Activated naive CD8-positive, alpha-beta T cell treated with anti-CD3 and anti-CD28 coated beads, Interleukin-2, amount 50 U/mL, for 24 hours (primary cell): ENCODE results near the gene METRNL.
"Not testable (repeated sequence)": the region's sequence is repeated elsewhere in the genome, so short reads cannot be mapped to it uniquely, and the experiment has no call there.

Experiments used
- ATAC-seq: fragments of 150-1000 bp; cut with Tn5 transposase; one replicate; pipeline ENCODE4 v1.10.0; 2021
- DNase-seq: peaks from one replicate; pipeline ENCODE4 v3.0.0; 2021
- H3K27ac Mint-ChIP-seq: one replicate; pipeline ENCODE4 v1.8.0; 2021; ENCODE audit warnings: mild to moderate bottlenecking, mixed read lengths
- H3K27me3 Mint-ChIP-seq: one replicate; pipeline ENCODE4 v1.8.0; 2021; ENCODE audit warnings: mixed read lengths
- H3K36me3 Mint-ChIP-seq: one replicate; pipeline ENCODE4 v1.8.0; 2021; ENCODE audit warnings: low read depth, mixed read lengths
- H3K4me1 Mint-ChIP-seq: one replicate; pipeline ENCODE4 v1.8.0; 2021; ENCODE audit warnings: mixed read lengths
- H3K4me3 Mint-ChIP-seq: one replicate; pipeline ENCODE4 v1.8.0; 2021; ENCODE audit warnings: mild to moderate bottlenecking, moderate library complexity, mixed read lengths
- H3K9me3 Mint-ChIP-seq: one replicate; pipeline ENCODE4 v1.8.0; 2021; ENCODE audit warnings: mixed read lengths

METRNL gene

DNA sequence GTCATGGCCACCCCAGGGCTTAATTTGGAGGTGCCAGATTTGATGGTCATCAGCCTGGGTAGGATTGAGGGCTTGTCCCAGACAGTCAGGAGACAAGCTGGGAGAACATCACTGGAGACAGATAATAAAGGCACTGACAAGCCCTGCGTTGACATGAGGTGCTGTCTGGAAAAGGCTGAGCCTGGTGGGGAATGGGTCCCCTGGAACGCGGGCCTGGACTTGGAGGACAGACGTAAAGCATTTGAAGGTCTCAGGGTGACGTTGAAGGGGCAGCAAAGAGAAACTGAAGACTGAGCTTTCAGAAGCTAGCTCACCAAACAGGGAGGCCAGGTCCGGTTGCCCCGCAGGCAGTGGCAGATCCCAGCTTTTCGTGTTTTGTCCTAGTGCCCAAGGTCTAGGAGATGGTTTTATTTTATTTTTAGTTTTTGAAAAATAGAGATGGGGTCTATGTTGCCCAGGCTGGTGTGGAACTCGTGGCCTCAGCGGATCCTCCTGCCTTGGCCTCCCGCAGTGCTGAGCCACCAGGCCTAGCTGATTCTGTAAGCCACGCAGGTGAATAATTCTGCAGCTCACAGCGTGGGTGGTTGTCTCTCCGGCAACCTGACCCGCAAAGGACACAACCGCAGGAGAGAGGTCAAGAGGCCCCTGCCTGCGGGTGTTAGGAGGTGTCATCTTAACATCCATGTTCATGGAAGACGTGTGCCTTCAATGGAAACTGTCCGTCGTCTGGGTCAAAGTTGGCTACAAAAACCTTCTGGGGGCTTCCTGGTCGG is 37.6 kb downstream of the METRNL start:
- no peak overlapping the region for H3K27ac Mint-ChIP-seq
- H3K9me3 Mint-ChIP-seq, result no peaks in the 10 kb centered on the region

DNA sequence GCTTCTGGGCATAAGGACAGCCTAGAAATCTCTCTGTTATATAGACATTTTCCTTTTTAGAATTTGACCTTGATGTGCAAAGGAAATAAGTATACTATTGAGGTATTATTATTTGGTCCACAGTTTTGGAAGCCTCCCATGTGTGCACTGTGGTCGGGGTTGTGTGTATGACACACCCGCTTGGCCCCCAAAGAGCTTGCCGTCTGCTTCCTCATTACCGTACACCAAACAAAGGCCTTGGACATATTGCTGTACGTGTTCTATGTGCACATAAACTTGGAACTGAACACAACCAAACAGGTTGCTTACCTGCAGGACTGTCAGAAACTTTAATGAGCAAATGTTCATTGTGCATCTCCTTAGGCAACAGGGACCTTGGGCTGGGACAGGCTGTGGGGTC is 38.2 kb downstream of the METRNL start:
- ATAC-seq, result no peak
- H3K27ac Mint-ChIP-seq, result no peak overlapping the region

More for the DNA sequence above, 37.6 kb downstream of the METRNL start:
- Mint-ChIP-seq H3K4me3 (no peak overlapping the region), H3K4me1 (peaks cover 19% of the 10 kb centered on the region), H3K27me3 (peaks cover 19% of the 10 kb centered on the region), H3K36me3 (no peaks in the 10 kb centered on the region)
- DNase-seq (no peak), ATAC-seq (no peak)

DNA sequence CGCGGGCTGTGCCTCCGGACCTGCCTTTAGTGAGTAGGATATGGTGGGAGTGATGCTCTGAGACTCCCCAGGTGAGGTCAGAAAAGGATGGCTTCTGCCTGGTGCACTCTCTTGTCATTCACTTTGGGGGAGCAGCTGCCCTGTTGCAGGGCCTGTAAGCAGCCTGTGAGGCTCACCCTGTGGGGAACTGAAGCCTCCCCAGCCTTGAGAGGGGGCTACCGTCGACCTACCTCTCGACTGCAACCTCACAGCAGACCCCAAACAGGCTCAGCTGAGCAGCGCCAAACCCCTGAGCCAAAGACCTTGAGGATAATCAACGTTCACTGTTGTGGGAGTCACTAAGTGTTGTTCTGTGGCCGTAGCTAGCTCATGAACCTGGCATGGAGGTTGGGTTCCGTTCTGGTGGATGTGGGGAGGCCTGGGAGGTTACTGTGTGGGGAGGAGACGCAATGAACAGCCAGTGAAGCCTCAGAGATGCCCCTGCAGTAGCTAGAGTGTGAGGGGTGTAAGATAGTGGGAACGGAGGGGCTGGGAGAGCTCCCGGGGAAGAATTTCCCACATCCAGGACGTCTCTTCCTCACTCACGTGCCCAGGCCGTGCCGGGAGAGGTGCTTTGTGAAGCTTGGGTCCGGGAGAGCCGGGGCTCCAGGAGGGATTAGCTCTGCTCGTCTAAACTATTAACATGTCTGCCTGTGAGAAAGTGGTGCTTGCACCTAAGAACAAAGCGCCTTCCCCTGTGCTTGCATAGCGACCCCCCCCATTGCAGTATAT is 38.8 kb downstream of the METRNL start:
- H3K27me3 Mint-ChIP-seq, result peaks cover 30% of the 10 kb centered on the region
- no peak for DNase-seq
- no peak overlapping the region for H3K4me3 Mint-ChIP-seq
- no peaks in the 10 kb centered on the region for H3K9me3 Mint-ChIP-seq
- H3K36me3 Mint-ChIP-seq, result no peaks in the 10 kb centered on the region
- no peak for ATAC-seq
- peaks cover 19% of the 10 kb centered on the region for H3K4me1 Mint-ChIP-seq
- H3K27ac Mint-ChIP-seq, result no peak overlapping the region

More for the DNA sequence above, 38.2 kb downstream of the METRNL start:
- no peaks in the 10 kb centered on the region for H3K9me3 Mint-ChIP-seq
- no peak for DNase-seq
- H3K36me3 Mint-ChIP-seq, result no peaks in the 10 kb centered on the region
- peaks cover 19% of the 10 kb centered on the region for H3K4me1 Mint-ChIP-seq
- no peak overlapping the region for H3K4me3 Mint-ChIP-seq
- peaks cover 25% of the 10 kb centered on the region for H3K27me3 Mint-ChIP-seq

DNA sequence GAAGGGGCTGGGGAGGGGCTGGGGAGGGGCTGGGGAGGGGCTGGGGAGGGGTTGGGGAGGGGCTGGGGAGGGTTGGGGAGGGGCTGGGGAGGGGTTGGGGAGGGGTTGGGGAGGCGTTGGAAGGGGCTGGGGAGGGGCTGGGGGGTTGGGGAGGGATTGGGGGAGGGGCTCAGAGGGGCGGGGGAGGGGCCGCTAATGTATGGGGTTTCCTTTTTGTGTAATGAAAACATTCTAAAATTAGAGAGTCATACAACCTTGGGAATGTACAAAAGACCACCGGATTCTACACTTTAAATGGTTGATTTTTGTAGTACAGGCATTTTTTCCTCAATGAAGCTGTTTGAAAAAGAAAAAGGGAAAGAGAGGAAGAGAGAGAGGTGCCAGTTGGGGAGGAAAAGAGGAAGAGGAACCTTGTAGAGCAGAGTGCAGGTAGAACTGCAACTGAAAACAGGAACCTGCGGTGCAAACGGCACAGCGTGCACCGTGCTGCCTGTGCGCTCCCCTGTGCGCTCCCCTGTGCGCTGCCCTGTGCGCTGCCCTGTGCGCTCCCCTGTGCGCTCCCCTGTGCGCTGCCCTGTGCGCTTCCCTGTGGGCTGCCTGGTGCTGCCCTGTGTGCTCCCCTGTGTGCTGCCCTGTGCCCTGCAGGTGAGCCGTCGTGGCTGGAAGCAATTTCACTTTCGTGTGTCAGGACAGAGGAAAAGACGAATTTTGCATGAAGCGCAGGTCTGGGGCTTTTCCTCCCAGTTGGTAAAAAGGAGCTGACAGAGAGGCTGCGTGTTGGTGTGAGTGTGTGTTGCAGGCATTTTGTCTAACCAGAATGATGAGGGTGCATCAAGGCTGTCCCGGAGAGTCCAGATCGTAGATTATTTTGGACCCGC is 40.8 kb downstream of the METRNL start:
- Mint-ChIP-seq H3K9me3 (no peaks in the 10 kb centered on the region), H3K27ac (no peak overlapping the region), H3K4me1 (peaks cover 28% of the 10 kb centered on the region), H3K36me3 (no peaks in the 10 kb centered on the region), H3K4me3 (no peak overlapping the region), H3K27me3 (peaks cover 39% of the 10 kb centered on the region)
- DNase-seq, result peak; percentile 37
- ATAC-seq, result peak; percentile 70

- H3K27ac Mint-ChIP-seq, DNase-seq, ATAC-seq, H3K9me3 Mint-ChIP-seq, H3K36me3 Mint-ChIP-seq, H3K4me3 Mint-ChIP-seq: not testable (repeated sequence)
- H3K27me3 Mint-ChIP-seq, result peaks cover 50% of the 10 kb centered on the region
- peaks cover 41% of the 10 kb centered on the region for H3K4me1 Mint-ChIP-seq
Measured at GRCh38 chr17:83121473-83121872, 42.1 kb downstream of the METRNL start.

GRCh38 chr17:83121921-83122820 is 42.8 kb downstream of the METRNL start:
- ATAC-seq (no peak), DNase-seq (no peak)
- Mint-ChIP-seq H3K9me3 (no peaks in the 10 kb centered on the region), H3K27me3 (peaks cover 53% of the 10 kb centered on the region), H3K36me3 (no peaks in the 10 kb centered on the region), H3K4me1 (peaks cover 44% of the 10 kb centered on the region), H3K4me3 (no peak overlapping the region), H3K27ac (no peak overlapping the region)

DNA sequence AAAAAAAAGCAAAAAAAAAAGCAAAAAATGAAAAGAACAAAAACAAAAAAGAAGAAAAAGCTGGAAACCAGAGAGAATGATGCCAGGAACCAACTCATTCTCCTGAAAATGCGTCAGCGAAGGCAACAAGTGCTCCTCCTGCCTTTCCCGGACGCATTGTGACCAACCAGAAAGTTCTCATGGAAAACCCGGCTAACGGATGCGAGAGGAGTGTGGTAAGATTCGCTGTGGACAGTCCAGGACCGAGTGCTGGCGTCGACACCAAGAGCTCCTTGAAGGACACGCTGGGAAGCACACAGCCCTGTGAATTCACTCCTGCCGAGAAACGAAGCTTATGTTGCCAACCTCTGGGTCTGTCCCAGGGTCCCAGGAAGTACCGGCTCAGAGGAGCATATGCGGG is 43.4 kb downstream of the METRNL start:
- Mint-ChIP-seq H3K27ac (no peak overlapping the region), H3K27me3 (peaks cover 54% of the 10 kb centered on the region), H3K9me3 (no peaks in the 10 kb centered on the region), H3K4me3 (no peak overlapping the region), H3K4me1 (peaks cover 44% of the 10 kb centered on the region), H3K36me3 (no peaks in the 10 kb centered on the region)
- DNase-seq (no peak), ATAC-seq (no peak)

GRCh38 chr17:83123896-83124801 is 44.7 kb downstream of the METRNL start:
- peak overlapping the region; percentile 57 for H3K27ac Mint-ChIP-seq
- ATAC-seq, result no peak

GRCh38 chr17:83124871-83125514 is 45.6 kb downstream of the METRNL start:
- H3K9me3 Mint-ChIP-seq, result no peaks in the 10 kb centered on the region
- peak overlapping the region; percentile 54 for H3K27ac Mint-ChIP-seq
- no peak for ATAC-seq
- peaks cover 28% of the 10 kb centered on the region for H3K4me1 Mint-ChIP-seq
- H3K36me3 Mint-ChIP-seq, result no peaks in the 10 kb centered on the region
- peak overlapping the region; percentile 21 for H3K4me3 Mint-ChIP-seq
- DNase-seq, result no peak
- peaks cover 44% of the 10 kb centered on the region for H3K27me3 Mint-ChIP-seq

More at GRCh38 chr17:83123896-83124801, 44.7 kb downstream of the METRNL start:
- H3K9me3 Mint-ChIP-seq, result no peaks in the 10 kb centered on the region
- H3K27me3 Mint-ChIP-seq, result peaks cover 48% of the 10 kb centered on the region
- H3K4me3 Mint-ChIP-seq, result no peak overlapping the region
- peaks cover 34% of the 10 kb centered on the region for H3K4me1 Mint-ChIP-seq
- no peak for DNase-seq
- H3K36me3 Mint-ChIP-seq, result no peaks in the 10 kb centered on the region

DNA sequence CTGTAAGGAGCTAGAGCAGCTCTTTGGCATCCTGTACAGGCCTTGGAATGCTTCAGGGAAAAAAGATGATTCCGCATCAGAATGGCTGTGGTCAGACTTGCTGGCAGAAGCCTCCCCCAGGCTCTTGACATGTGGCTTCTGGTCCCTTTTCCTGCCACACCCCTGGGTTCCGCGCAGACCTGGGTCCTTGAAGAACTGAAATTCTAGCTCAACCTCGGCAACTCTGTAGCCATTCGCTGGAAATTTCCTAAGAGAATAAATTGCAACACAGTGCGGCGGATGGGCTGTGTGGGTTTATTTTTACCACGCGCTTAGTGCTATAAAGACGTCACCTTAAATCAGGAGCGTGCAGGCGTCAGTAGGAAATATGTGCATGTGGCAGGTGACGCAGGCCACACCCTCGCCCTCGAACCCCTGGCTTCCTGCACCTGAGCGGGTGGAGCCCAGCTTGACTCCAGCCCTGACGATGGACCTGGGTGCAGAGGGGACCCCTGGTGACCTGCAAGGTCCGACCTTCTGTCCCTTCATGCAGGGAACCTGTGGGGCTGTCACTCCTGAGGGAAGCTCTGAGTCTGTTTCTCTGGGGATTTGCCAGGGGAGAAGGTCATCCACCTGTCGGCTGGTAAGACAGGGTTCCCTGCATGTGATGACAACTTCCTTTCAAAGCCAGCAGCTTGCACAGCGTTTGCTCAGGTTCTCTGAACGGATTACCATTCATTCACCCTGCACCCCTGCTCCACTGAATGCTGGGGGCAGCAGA is 46.3 kb downstream of the METRNL start:
- no peaks in the 10 kb centered on the region for H3K36me3 Mint-ChIP-seq
- no peak for DNase-seq
- peaks cover 43% of the 10 kb centered on the region for H3K27me3 Mint-ChIP-seq
- peak overlapping the region; percentile 21 for H3K4me3 Mint-ChIP-seq
- ATAC-seq, result peak; percentile 69
- H3K9me3 Mint-ChIP-seq, result no peaks in the 10 kb centered on the region
- peaks cover 25% of the 10 kb centered on the region for H3K4me1 Mint-ChIP-seq
- peak overlapping the region; percentile 54 for H3K27ac Mint-ChIP-seq

- peaks cover 43% of the 10 kb centered on the region for H3K27me3 Mint-ChIP-seq
Measured at GRCh38 chr17:83126275-83126811, 46.9 kb downstream of the METRNL start.

More at GRCh38 chr17:83126275-83126811, 46.9 kb downstream of the METRNL start:
- DNase-seq, result no peak
- H3K27ac Mint-ChIP-seq, result no peak overlapping the region
- H3K36me3 Mint-ChIP-seq, result no peaks in the 10 kb centered on the region
- no peak overlapping the region for H3K4me3 Mint-ChIP-seq
- peaks cover 25% of the 10 kb centered on the region for H3K4me1 Mint-ChIP-seq
- no peak for ATAC-seq
- no peaks in the 10 kb centered on the region for H3K9me3 Mint-ChIP-seq
